ENCODE results near the gene PTPRN2.

DNA sequence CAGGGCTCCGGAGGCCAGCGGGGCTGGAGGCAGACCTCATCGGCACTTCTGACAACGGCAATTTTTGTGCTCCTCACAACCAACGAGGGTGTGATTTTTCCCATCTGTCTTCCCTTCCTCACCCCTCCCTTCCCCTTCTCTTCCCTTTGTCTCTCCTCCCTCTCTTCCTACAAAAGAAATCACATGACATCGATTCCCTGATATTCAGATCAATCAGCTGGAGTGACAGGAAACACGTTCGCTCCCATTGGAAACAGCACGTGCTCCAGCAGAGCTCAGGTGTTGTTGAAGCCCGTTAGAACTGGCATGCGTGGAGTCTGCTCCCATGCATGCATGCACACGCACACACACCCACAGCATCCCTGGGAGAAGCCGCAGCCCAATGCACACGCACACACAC is 222.4 kb downstream of the PTPRN2 start:
- TF ChIP-seq, protein P1, sequence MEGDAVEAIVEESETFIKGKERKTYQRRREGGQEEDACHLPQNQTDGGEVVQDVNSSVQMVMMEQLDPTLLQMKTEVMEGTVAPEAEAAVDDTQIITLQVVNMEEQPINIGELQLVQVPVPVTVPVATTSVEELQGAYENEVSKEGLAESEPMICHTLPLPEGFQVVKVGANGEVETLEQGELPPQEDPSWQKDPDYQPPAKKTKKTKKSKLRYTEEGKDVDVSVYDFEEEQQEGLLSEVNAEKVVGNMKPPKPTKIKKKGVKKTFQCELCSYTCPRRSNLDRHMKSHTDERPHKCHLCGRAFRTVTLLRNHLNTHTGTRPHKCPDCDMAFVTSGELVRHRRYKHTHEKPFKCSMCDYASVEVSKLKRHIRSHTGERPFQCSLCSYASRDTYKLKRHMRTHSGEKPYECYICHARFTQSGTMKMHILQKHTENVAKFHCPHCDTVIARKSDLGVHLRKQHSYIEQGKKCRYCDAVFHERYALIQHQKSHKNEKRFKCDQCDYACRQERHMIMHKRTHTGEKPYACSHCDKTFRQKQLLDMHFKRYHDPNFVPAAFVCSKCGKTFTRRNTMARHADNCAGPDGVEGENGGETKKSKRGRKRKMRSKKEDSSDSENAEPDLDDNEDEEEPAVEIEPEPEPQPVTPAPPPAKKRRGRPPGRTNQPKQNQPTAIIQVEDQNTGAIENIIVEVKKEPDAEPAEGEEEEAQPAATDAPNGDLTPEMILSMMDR (conservative IDR thresholded peaks at IDR 0.05; ENCODE audit: low read length), result no peak
- no peak for TF ChIP-seq EZH2phosphoT487 (IDR thresholded peaks at IDR 0.05; ENCODE audit: borderline replicate concordance, low read depth, low read length)

Measured in OCI-LY7 (cell line).